Measurements from ENCODE around the gene S1PR5. TPM values are rescaled to one million over a fixed set of nuclear protein-coding genes. Genes with fewer than 3 reads are reported as not detected.

S1PR5 gene
- total RNA-seq, 1 donor from 2014 or later: 6.7 TPM

GRCh38 chr19:10473192-10473591, 44.1 kb downstream of the S1PR5 start:
- no peak overlapping the region for H3K4me3 Mint-ChIP-seq (ENCODE audit: unreplicated experiment)
- DNase-seq (ENCODE audit: low spot score): no peak
- H3K27me3 Mint-ChIP-seq (ENCODE audit: low read depth): no peaks in the 10 kb centered on the region

DNA sequence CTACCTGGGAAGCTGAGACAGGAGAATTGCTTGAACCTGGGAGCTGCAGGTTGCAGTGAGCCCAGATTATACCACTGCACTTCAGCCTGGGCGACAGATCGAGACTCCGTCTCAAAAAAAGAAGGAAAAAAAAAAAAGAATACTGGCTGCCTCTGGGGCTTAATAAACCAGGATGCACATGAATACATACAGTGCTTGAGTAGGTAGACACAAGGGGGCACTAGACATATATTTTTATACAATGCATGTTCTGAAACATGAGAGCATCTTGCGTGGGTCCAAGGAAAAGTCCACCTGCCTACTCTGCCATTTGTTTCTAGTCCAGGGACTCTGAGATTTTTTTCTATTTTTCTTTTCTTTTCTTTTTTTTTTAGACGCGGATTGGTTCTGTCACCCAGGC, 45.3 kb downstream of the S1PR5 start:
- Mint-ChIP-seq H3K9me3 (ENCODE audit: low read depth) (no peaks in the 10 kb centered on the region), H3K27me3 (ENCODE audit: low read depth) (no peaks in the 10 kb centered on the region), H3K4me1 (ENCODE audit: low read depth) (no peaks in the 10 kb centered on the region), H3K27ac (ENCODE audit: unreplicated experiment) (no peak overlapping the region), H3K36me3 (ENCODE audit: low read depth) (peaks cover 3% of the 10 kb centered on the region), H3K4me3 (ENCODE audit: unreplicated experiment) (no peak overlapping the region)
- TF ChIP-seq, protein P1, sequence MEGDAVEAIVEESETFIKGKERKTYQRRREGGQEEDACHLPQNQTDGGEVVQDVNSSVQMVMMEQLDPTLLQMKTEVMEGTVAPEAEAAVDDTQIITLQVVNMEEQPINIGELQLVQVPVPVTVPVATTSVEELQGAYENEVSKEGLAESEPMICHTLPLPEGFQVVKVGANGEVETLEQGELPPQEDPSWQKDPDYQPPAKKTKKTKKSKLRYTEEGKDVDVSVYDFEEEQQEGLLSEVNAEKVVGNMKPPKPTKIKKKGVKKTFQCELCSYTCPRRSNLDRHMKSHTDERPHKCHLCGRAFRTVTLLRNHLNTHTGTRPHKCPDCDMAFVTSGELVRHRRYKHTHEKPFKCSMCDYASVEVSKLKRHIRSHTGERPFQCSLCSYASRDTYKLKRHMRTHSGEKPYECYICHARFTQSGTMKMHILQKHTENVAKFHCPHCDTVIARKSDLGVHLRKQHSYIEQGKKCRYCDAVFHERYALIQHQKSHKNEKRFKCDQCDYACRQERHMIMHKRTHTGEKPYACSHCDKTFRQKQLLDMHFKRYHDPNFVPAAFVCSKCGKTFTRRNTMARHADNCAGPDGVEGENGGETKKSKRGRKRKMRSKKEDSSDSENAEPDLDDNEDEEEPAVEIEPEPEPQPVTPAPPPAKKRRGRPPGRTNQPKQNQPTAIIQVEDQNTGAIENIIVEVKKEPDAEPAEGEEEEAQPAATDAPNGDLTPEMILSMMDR (IDR thresholded peaks at IDR 0.05): peak; percentile 80
- DNase-seq (ENCODE audit: low spot score): no peak

More at GRCh38 chr19:10473192-10473591, 44.1 kb downstream of the S1PR5 start:
- Mint-ChIP-seq H3K9me3 (ENCODE audit: low read depth) (no peaks in the 10 kb centered on the region), H3K27ac (ENCODE audit: unreplicated experiment) (no peak overlapping the region), H3K36me3 (ENCODE audit: low read depth) (peaks cover 3% of the 10 kb centered on the region), H3K4me1 (ENCODE audit: low read depth) (no peaks in the 10 kb centered on the region)
- TF ChIP-seq, protein P1 (IDR thresholded peaks at IDR 0.05): no peak

DNA sequence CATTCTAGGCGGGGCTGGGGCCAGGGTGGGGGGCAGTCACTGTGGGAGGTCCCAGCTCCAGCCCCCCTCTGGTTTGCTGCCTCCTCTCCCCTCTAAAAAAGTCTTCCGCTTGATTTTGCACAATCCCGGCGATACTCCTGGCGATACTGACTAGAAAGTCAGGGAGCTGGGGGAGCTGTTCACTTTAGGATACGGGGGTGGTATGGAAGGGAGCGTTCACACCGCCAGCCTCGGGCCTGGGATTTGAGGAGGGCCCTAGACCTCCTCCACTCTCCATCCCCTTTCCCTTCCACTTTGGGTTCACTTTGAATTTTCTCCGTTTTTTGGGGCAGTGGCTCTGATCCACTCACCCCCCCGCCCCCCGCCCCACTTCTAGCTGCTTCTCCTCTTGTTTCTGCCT, 49.1 kb downstream of the S1PR5 start:
- Mint-ChIP-seq H3K4me1 (ENCODE audit: low read depth) (no peaks in the 10 kb centered on the region), H3K4me3 (ENCODE audit: unreplicated experiment) (no peak overlapping the region), H3K27ac (ENCODE audit: unreplicated experiment) (no peak overlapping the region), H3K36me3 (ENCODE audit: low read depth) (peaks cover 6% of the 10 kb centered on the region), H3K9me3 (ENCODE audit: low read depth) (no peaks in the 10 kb centered on the region), H3K27me3 (ENCODE audit: low read depth) (no peaks in the 10 kb centered on the region)
- no peak for DNase-seq (ENCODE audit: low spot score)
- TF ChIP-seq, protein P1 (IDR thresholded peaks at IDR 0.05): no peak

DNA sequence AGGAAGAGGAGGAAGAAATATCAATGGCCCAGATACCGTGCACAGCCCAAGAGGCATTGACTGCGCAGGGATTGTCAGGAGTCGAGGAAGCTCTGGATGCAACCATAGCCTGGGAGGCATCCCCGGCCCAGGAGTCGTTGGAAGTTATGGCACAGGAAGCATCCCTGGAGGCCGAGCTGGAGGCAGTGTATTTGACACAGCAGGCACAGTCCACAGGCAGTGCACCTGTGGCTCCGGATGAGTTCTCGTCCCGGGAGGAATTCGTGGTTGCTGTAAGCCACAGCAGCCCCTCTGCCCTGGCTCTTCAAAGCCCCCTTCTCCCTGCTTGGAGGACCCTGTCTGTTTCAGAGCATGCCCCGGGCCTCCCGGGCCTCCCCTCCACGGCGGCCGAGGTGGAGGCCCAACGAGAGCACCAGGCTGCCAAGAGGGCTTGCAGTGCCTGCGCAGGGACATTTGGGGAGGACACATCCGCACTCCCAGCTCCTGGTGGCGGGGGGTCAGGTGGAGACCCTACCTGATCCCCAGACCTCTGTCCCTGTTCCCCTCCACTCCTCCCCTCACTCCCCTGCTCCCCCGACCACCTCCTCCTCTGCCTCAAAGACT, 50.0 kb downstream of the S1PR5 start:
- Mint-ChIP-seq H3K9me3 (ENCODE audit: low read depth) (no peaks in the 10 kb centered on the region), H3K27me3 (ENCODE audit: low read depth) (no peaks in the 10 kb centered on the region), H3K4me3 (ENCODE audit: unreplicated experiment) (no peak overlapping the region), H3K27ac (ENCODE audit: unreplicated experiment) (no peak overlapping the region), H3K36me3 (ENCODE audit: low read depth) (peaks cover 8% of the 10 kb centered on the region), H3K4me1 (ENCODE audit: low read depth) (no peaks in the 10 kb centered on the region)
- no peak for DNase-seq (ENCODE audit: low spot score)
- TF ChIP-seq, protein P1 (IDR thresholded peaks at IDR 0.05): no peak

DNA sequence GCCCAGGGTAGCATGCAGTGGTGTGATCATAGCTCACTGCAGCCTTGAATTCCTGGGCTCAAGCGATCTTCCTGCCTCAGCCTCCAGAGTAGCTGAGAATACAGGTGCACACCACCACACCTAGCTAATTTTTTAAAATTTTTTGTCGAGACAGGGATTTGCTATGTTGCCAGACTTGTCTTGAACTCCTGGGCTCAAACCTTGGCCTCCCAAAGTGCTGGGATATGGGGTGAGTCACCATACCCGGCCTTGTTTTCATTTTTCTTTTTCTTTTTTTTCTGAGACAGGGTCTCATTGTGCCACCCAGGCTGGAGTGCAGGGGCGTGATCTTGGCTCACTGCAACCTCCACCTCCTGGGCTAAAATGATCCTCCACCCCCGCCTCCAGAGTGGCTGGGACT, 52.8 kb downstream of the S1PR5 start:
- no peak for DNase-seq (ENCODE audit: low spot score)
- H3K9me3 Mint-ChIP-seq (ENCODE audit: low read depth): no peaks in the 10 kb centered on the region
- H3K4me3 Mint-ChIP-seq (ENCODE audit: unreplicated experiment): no peak overlapping the region
- H3K27ac Mint-ChIP-seq (ENCODE audit: unreplicated experiment): no peak overlapping the region
- no peaks in the 10 kb centered on the region for H3K27me3 Mint-ChIP-seq (ENCODE audit: low read depth)
- TF ChIP-seq, protein P1 (IDR thresholded peaks at IDR 0.05): no peak
- H3K36me3 Mint-ChIP-seq (ENCODE audit: low read depth): peaks cover 10% of the 10 kb centered on the region
- H3K4me1 Mint-ChIP-seq (ENCODE audit: low read depth): peaks cover 3% of the 10 kb centered on the region

Small RNAs within 50 kb of the gene (microRNA-seq; reads per million reads assigned to microRNA genes)
- gene MIR1238 (ENCODE audit: borderline number of aligned reads): not detected

Other genes with a start within 250 kb of the S1PR5 start
- gene ICAM1, start 246.3 kb downstream of the S1PR5 start, total RNA-seq: 3.5 to 21.8 TPM (median 19.0 TPM) in 3 replicates
- gene ICAM4, start 230.5 kb downstream of the S1PR5 start, total RNA-seq: 0.31 TPM in 1 of 3 replicates, not detected in the others
- gene ICAM5, start 227.5 kb downstream of the S1PR5 start, total RNA-seq: 2.2 to 9.3 TPM (median 8.9 TPM) in 3 replicates
- 3.4 to 6.2 TPM (median 4.3 TPM) in 3 replicates for gene ZGLP1, start 207.6 kb downstream of the S1PR5 start, total RNA-seq
- gene FDX2, start 201.4 kb downstream of the S1PR5 start, total RNA-seq: 21.0 to 22.3 TPM (median 21.2 TPM) in 3 replicates
- 32.3 to 38.2 TPM (median 33.0 TPM) in 3 replicates for gene RAVER1, start 183.9 kb downstream of the S1PR5 start, total RNA-seq
- 14.0 to 17.0 TPM (median 15.3 TPM) in 3 replicates for gene ICAM3, start 177.8 kb downstream of the S1PR5 start, total RNA-seq
- 94.4 to 132 TPM (median 104 TPM) in 3 replicates for gene TYK2, start 136.9 kb downstream of the S1PR5 start, total RNA-seq
- 137 to 159 TPM (median 141 TPM) in 3 replicates for gene CDC37, start 113.9 kb downstream of the S1PR5 start, total RNA-seq
- 16.8 to 18.9 TPM (median 18.8 TPM) in 3 replicates for gene PDE4A, start 96.9 kb downstream of the S1PR5 start, total RNA-seq
- gene KEAP1, start 14.1 kb downstream of the S1PR5 start, total RNA-seq: 69.3 to 79.9 TPM (median 70.9 TPM) in 3 replicates
- 14.8 to 23.2 TPM (median 21.7 TPM) in 3 replicates for gene ATG4D, start 26.5 kb upstream of the S1PR5 start, total RNA-seq
- gene KRI1, start 48.6 kb upstream of the S1PR5 start, total RNA-seq: 14.2 to 16.1 TPM (median 15.4 TPM) in 3 replicates
- 8.3 to 12.0 TPM (median 10.4 TPM) in 3 replicates for gene CDKN2D, start 51.5 kb upstream of the S1PR5 start, total RNA-seq
- 0.45 TPM in 1 of 3 replicates, not detected in the others for gene AP1M2, start 69.9 kb upstream of the S1PR5 start, total RNA-seq
- gene SLC44A2, start 108.1 kb upstream of the S1PR5 start, total RNA-seq: 132 to 223 TPM (median 220 TPM) in 3 replicates
- 156 to 234 TPM (median 171 TPM) in 3 replicates for gene ILF3, start 136.9 kb upstream of the S1PR5 start, total RNA-seq
- 28.2 to 50.2 TPM (median 33.7 TPM) in 3 replicates for gene QTRT1, start 184.0 kb upstream of the S1PR5 start, total RNA-seq
- gene DNM2, start 200.6 kb upstream of the S1PR5 start, total RNA-seq: 106 to 125 TPM (median 116 TPM) in 3 replicates